Measurements from ENCODE around the gene MVP.
"Not testable (repeated sequence)": the region's sequence is repeated elsewhere in the genome, so short reads cannot be mapped to it uniquely, and the experiment has no call there.

Gene MVP

DNA sequence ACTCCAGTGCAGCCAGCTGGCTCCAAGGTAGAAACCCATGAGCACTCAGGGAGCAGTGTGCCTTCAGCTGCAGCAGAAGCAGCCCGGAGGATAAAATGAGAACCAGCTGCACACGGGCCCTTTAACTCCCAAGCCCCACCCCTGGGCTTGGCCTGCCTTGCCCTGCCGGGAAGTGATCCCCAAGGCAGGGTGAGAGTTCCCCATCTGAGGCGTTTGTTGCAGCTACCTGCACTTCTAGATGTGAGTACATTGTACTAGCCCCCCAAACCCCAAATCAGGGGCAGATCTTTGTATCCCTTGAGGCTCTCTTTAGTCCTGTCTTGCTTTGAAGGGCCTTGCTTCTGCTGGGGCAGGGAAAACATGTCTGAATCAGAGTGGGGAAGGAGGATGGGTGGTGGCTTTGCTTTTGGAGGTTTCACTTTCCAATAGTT is at the start of gene MVP:
TSS of gene MVP (plus strand) at position 192 of the 431 bp plus-strand sequence. CDS start 10,088 bp downstream, outside the sequence.
- intact Hi-C loops (cut with micrococcal nuclease): loop anchor here (5.0 kb wide), 1 partner anchor 42 kb away; the partner anchor contains the start of gene CDIPT
- H3K27me3 Mint-ChIP-seq: no peaks in the 10 kb centered on the region
- no peaks in the 10 kb centered on the region for H3K9me3 Mint-ChIP-seq
- H3K4me3 Mint-ChIP-seq: peak within 1 kb of the TSS; percentile 94
- peak within 1 kb of the TSS; percentile 95 for H3K27ac Mint-ChIP-seq
- H3K4me1 Mint-ChIP-seq (ENCODE audit: low read depth): peaks cover 64% of the 10 kb centered on the region
- H3K36me3 Mint-ChIP-seq (ENCODE audit: low read depth): peaks cover 72% of the 10 kb centered on the region

DNA sequence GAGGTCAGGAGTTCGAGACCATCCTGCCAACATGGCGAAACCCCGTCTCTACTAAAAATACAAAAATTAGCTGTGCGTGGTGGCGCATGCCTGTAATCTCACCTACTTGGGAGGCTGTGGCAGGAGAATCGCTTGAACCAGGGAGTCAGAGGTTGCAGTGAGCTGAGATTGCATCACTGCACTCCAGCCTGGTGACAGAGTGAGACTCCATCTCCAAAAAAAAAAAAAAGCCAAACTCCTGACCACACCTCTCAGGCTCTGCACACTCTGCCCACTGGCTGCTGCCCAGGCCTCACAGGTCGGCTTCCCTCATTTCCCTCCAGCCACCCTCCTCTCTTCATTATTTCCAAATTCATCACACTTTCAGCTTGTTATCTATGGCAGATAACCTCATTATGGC is 47.9 kb upstream of the MVP start:
- H3K4me1 Mint-ChIP-seq (ENCODE audit: low read depth): peaks cover 25% of the 10 kb centered on the region
- H3K27me3 Mint-ChIP-seq; intact Hi-C loops (cut with micrococcal nuclease); H3K9me3 Mint-ChIP-seq; H3K36me3 Mint-ChIP-seq (ENCODE audit: low read depth); H3K27ac Mint-ChIP-seq; H3K4me3 Mint-ChIP-seq: not testable (repeated sequence)

DNA sequence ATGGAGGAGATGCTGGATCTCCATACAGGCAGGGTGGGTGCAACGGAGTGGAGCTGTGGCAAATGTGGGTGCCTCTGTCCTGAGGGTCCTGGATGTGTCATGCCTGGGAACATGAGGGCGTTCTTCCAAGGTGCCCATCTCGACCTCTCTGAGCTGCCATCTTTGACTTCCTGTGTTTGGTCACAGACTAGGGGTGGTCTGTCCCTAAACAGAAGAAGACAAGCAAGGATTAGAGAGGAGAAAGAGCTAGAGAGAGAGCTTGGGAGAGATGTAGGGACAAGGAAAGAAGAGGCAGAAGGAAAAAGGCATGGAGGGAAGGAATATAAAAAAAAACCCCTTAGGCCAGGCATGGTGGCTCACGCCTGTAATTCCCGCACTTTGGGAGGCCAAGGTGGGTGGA is 45.5 kb upstream of the MVP start:
- H3K4me3 Mint-ChIP-seq: no peak overlapping the region
- H3K36me3 Mint-ChIP-seq (ENCODE audit: low read depth): no peaks in the 10 kb centered on the region
- intact Hi-C loops (cut with micrococcal nuclease): no loop called here
- H3K9me3 Mint-ChIP-seq: no peaks in the 10 kb centered on the region
- H3K4me1 Mint-ChIP-seq (ENCODE audit: low read depth): peaks cover 25% of the 10 kb centered on the region
- H3K27me3 Mint-ChIP-seq: peaks cover 10% of the 10 kb centered on the region
- H3K27ac Mint-ChIP-seq: no peak overlapping the region

DNA sequence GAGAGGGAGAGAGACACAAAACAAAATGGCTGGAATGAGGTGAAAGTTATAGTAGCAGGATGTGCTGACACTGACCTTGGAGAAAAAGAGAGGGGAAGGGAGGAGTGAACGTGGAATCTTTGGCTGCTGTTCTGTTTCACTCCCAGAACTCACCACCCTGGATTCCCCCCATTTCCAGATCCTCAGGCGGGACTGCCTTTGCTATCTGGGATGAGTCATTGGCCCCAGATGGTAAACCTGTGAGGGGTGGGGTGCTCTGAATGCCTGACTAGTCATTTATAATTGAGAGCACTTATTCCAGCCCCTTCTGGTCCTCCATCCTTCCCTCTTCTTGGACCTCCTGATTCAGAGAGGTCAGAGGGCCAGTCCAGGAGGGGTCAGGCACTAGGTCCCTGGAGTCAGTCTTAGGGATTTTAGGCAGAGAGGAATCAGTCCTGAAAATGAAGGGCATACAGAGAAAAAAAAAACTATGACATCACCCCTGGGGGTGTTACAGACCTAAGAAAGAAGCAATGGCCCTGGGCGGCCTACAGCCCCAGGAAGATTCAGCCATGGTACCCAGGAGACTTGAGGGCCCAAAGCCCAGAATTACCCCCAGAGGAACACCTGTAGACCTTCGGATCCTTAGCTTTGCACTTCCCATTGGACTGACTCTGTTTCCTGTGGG is 44.4 kb upstream of the MVP start:
- Mint-ChIP-seq H3K4me1 (ENCODE audit: low read depth) (peaks cover 22% of the 10 kb centered on the region), H3K27me3 (peaks cover 10% of the 10 kb centered on the region), H3K27ac (no peak overlapping the region), H3K9me3 (no peaks in the 10 kb centered on the region), H3K4me3 (no peak overlapping the region), H3K36me3 (ENCODE audit: low read depth) (no peaks in the 10 kb centered on the region)
- intact Hi-C loops (cut with micrococcal nuclease): no loop called here

DNA sequence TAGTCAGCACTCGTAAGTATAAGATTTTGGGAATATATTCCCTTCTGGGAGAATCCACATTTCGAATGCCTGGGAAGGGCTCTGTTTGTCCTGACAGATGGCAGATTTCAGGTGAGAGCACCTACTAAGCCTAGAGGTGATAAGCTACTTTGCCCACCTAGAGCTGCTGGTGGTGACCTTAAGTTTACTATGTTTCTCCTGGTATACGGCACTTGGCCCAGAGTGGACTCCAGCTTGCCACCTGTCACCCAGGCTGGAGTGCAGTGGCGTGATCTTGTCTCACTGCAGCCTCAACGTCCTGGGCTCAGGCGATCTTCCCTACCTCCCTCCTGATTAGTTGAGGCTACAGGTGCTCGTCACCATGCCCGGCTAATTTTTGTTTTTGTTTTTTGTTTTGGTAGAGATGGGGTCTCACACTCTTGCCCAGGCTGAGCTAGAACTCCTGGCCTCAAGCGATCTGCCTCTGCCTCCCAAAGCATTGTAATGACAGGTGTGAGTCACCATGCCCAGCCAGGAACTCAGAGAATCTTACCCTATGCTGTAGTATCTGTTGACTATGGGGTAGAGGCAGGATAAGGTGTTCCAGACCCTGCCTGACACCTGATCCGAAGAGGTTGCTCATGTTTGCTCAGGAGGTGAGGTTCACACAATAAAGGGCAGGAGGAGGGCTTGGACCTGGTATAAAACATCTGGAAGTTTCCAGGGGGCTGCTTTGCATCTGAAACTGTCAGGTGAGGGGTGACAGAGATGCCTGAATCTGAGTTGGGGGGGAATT is 42.5 kb upstream of the MVP start, which contains the start of gene ZG16:
TSS of gene ZG16 (plus strand) at position 681 of the 775 bp plus-strand sequence. CDS start 1,011 bp downstream, outside the sequence.
- Mint-ChIP-seq H3K36me3 (ENCODE audit: low read depth) (no peaks in the 10 kb centered on the region), H3K9me3 (no peaks in the 10 kb centered on the region), H3K27ac (peak within 1 kb of the TSS; percentile 51), H3K4me1 (ENCODE audit: low read depth) (peaks cover 19% of the 10 kb centered on the region), H3K4me3 (no peak within 1 kb of the TSS), H3K27me3 (peaks cover 10% of the 10 kb centered on the region)
- intact Hi-C loops (cut with micrococcal nuclease): no loop called here

DNA sequence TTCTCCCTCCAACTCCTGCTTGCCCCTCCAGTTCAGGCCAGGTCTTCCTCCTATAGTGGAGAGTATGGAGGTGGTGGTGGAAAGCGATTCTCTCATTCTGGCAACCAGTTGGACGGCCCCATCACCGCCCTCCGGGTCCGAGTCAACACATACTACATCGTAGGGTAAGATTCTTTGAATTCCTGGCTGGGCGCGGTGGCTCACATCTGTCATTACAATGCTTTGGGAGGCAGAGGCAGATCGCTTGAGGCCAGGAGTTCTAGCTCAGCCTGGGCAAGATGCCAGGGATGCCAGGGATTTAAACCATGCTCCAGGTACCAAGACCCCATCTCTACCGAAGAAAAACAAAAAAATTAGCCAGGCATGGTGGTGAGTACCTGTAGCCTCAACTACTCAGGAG is 40.8 kb upstream of the MVP start:
- H3K27me3 Mint-ChIP-seq: peaks cover 10% of the 10 kb centered on the region
- peak overlapping the region; percentile 51 for H3K27ac Mint-ChIP-seq
- peaks cover 12% of the 10 kb centered on the region for H3K4me1 Mint-ChIP-seq (ENCODE audit: low read depth)
- intact Hi-C loops (cut with micrococcal nuclease): no loop called here
- no peaks in the 10 kb centered on the region for H3K9me3 Mint-ChIP-seq
- no peaks in the 10 kb centered on the region for H3K36me3 Mint-ChIP-seq (ENCODE audit: low read depth)
- H3K4me3 Mint-ChIP-seq: no peak overlapping the region

DNA sequence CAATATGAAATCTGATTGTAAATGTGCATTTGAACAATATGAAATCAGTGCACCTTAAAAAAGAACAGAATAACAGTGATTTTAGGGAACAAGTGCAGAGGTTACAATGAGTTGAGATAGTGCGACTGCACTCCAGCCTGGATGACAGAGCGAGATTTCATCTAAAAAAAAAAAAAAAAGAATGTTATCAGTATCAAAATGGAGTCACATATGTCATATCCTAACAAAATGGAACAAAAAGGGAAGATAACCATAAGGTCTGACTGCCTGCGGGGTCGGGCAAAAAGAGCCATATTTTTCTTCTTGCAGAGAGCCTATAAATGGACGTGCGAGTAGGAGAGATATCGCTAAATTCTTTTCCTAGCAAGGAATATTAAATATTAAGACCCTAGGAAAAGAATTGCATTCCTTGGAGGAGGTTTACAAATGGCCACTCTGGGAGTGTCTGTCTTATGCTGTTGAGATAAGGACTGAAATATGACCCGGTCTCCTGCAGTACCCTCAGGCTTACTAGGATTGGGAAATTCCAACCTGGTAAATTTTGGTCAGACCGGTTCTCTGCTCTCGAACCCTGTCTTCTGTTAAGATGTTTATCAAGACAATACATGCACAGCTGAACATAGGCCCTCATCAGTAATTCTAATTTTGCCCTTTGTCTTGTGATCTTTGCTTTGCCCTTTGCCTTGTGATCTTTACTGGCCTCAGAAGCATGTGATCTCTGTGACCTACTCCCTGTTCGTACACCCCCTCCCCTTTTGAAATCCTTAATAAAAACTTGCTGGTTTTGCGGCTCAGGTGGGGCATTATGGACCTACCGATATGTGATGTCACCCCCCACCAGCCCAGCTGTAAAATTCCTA is 36.9 kb upstream of the MVP start:
- not testable (repeated sequence) for H3K4me3 Mint-ChIP-seq; H3K9me3 Mint-ChIP-seq; H3K36me3 Mint-ChIP-seq (ENCODE audit: low read depth); H3K27ac Mint-ChIP-seq
- intact Hi-C loops (cut with micrococcal nuclease): loop anchor here (5.0 kb wide), 1 partner anchor 36 kb away; the partner anchor contains the start of gene C16orf54
- H3K4me1 Mint-ChIP-seq (ENCODE audit: low read depth): peaks cover 21% of the 10 kb centered on the region
- H3K27me3 Mint-ChIP-seq: peaks cover 12% of the 10 kb centered on the region

DNA sequence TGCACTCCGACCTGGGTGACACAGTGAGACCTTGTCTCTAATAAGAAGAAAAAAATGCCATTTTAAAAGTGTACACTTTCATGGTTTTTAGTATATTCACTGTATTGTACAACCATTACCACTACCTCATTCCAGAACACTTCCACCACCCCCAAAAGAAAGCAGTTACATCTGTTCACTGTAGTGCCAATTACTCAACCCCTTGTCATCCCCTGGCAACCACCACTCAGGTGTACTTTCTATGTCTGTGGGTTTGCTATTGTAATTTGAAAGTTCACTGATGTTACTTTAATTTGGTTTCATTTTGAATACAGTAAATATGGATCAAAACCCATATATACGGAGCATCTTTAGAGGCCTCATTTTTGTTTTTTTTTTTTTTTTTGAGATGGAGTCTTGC is 36.1 kb upstream of the MVP start:
- no peaks in the 10 kb centered on the region for H3K9me3 Mint-ChIP-seq
- H3K36me3 Mint-ChIP-seq (ENCODE audit: low read depth): no peaks in the 10 kb centered on the region
- H3K4me3 Mint-ChIP-seq: no peak overlapping the region
- H3K27ac Mint-ChIP-seq: no peak overlapping the region
- intact Hi-C loops (cut with micrococcal nuclease): loop anchor here (5.0 kb wide), 1 partner anchor 37 kb away; the partner anchor contains the start of gene C16orf54
- H3K4me1 Mint-ChIP-seq (ENCODE audit: low read depth): peaks cover 26% of the 10 kb centered on the region
- H3K27me3 Mint-ChIP-seq: peaks cover 6% of the 10 kb centered on the region

DNA sequence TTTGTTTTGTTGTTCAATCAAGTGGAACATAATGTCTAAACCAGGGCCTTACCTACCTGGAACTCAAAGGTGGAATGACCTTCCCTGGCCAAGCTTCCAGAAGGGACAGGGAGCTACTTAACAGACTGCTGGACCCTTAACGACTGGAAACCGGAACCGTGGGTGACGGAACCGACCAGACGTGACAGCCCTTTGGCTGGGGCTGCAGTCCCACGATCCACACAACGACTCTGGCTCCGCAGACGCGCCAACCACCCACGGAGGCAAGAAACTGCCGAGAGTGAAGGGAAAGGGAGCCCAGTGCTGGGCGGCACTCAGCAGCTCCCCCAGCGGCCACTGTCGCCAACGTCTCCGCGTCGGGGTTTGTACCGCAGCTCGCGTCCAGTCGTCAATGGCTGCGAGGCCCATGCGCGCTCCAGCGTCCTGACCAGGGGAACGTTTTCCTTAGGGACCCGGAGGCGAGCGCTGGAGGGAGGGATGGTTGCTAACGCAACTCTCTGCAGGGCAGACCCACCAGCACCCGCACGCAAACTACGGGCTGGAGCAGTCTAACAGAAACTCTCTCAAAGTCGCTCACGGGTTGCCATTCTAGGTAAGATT is 35.3 kb upstream of the MVP start:
- Mint-ChIP-seq H3K4me3 (peak overlapping the region; percentile 42), H3K27me3 (peaks cover 4% of the 10 kb centered on the region), H3K4me1 (ENCODE audit: low read depth) (peaks cover 31% of the 10 kb centered on the region), H3K9me3 (no peaks in the 10 kb centered on the region), H3K27ac (peak overlapping the region; percentile 42), H3K36me3 (ENCODE audit: low read depth) (no peaks in the 10 kb centered on the region)
- intact Hi-C loops (cut with micrococcal nuclease): loop anchor here (5.0 kb wide), 1 partner anchor 38 kb away; the partner anchor contains the start of gene C16orf54

DNA sequence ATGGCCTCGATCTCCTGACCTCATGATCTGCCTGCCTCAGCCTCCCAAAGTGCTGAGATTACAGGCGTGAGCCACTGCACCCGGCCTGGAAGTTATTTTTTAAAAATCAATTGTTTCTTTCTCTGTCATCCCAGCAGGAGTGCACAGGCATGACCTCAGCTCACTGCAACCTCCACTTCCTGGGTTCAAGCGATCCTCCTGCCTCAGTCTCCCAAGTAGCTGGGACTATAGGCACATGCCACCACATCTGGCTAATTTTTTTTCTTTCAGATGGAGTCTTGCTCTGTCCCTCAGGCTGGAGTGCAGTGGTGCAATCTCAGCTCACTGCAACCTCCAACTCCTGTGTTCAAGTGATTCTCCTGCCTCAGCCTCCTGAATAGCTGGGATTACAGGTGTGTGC is 33.1 kb upstream of the MVP start:
- H3K36me3 Mint-ChIP-seq (ENCODE audit: low read depth); H3K9me3 Mint-ChIP-seq; H3K4me3 Mint-ChIP-seq; H3K27ac Mint-ChIP-seq; intact Hi-C loops (cut with micrococcal nuclease); H3K27me3 Mint-ChIP-seq: not testable (repeated sequence)
- H3K4me1 Mint-ChIP-seq (ENCODE audit: low read depth): peaks cover 30% of the 10 kb centered on the region

DNA sequence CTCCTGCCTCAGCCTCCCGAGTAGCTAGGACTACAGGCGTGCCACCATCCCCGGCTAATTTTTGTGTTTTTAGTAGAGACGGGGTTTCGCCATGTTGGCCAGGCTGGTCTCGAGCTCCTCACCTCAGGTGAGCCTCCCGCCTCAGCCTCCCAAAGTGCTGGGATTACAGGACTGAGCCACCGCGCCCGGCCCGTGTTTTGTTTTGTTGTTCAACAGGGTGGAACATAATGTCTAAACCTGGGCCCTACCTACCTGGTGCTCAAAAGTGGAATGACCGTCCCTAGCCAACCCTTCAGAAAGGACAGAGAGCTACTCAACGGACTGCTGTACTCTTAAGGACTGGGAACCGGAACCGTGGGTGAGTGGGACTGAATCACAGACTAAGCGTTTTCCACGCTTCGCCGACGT is 30.5 kb upstream of the MVP start:
- H3K4me3 Mint-ChIP-seq: peak overlapping the region; percentile 81
- no peaks in the 10 kb centered on the region for H3K9me3 Mint-ChIP-seq
- H3K27ac Mint-ChIP-seq: peak overlapping the region; percentile 77
- H3K36me3 Mint-ChIP-seq (ENCODE audit: low read depth): peaks cover 10% of the 10 kb centered on the region
- intact Hi-C loops (cut with micrococcal nuclease): loop anchor here (1.0 to 5.0 kb wide), 3 partner anchors 16 to 62 kb away; partner anchors contain the start of gene PAGR1
- peaks cover 4% of the 10 kb centered on the region for H3K27me3 Mint-ChIP-seq
- H3K4me1 Mint-ChIP-seq (ENCODE audit: low read depth): peaks cover 50% of the 10 kb centered on the region

DNA sequence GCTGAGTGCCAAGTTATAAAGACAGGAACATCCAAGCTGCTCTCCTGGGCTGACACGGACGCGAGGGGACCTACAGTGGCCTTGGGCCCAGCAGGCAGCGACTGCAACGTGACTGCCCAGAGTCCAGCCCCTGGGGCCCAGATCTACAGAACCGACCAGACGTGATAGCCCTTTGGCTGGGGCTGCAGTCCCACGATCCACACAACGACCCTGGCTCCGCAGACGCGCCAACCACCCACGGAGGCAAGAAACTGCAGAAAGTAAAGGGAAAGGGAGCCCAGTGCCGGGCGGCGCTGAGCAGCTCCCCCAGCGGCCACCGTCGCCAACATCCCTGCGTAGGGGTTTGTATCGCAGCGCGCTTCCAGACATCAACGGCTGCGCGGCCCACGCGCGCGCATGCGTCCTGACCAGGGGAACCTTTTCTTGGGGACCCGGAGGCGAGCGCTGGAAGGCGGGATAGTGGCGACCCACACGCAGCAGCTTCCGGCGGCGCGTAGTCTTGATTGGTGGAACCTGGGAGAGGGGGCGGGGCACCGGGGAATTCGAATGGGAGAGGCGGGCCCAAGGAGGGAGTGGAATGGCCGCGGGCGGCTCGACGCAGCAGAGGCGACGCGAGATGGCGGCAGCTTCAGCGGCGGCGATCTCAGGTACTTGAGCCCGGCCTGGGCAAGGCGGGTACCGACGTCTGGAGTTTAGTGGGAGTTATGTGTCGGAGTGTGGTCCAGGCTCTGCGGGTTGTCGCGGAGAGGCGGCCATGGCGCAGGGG is 29.9 kb upstream of the MVP start, which contains the start of gene KIF22:
TSS of gene KIF22 (plus strand) at position 569 of the 766 bp plus-strand sequence. CDS start at position 578, 9 bp downstream.
- Mint-ChIP-seq H3K27me3 (peaks cover 2% of the 10 kb centered on the region), H3K4me3 (peak within 1 kb of the TSS; percentile 81), H3K36me3 (ENCODE audit: low read depth) (peaks cover 10% of the 10 kb centered on the region), H3K27ac (peak within 1 kb of the TSS; percentile 77), H3K9me3 (no peaks in the 10 kb centered on the region), H3K4me1 (ENCODE audit: low read depth) (peaks cover 49% of the 10 kb centered on the region)
- intact Hi-C loops (cut with micrococcal nuclease): loop anchor here (1.0 to 5.0 kb wide), 3 partner anchors 15 to 63 kb away; partner anchors contain the start of gene PAGR1

All from dendritic cell treated with granulocyte-macrophage colony-stimulating factor and Interleukin-4, amounts not matched to agents 40 ng/mL and 50 ng/mL, for 4 days (primary cell).